Spleen (tissue), 10 donors: ENCODE data around the gene GJC1. TPM values are rescaled to one million over a fixed set of nuclear protein-coding genes. Genes with fewer than 3 reads are reported as not detected.

Experiments used
- polyA plus RNA-seq, 3 donors: library from polyadenylated mRNA; stranded (reverse); fragments of 200-250 nt; gene quantifications; one replicate each; pipeline ENCODE4 v1.2.1, GENCODE V29; 2013
- total RNA-seq, 7 donors: library from RNA; depleted of rRNA in 3 of 7; stranded (reverse); fragments of >200 nt in 3 of 7; fragmentation: NEBNext Ultra II Directional in 4 of 7; extraction: Animal tissue kit (Norgen Biotek cat#: 25700) in 4 of 7; gene quantifications; one replicate each; pipeline versions ENCODE4 v1.1.0 to v1.2.1, GENCODE V29; 2016 to 2021
- donor health status: healthy with polysubstance abuse.
- donor health status: DM: no; HTN: no; CAD: no; lungs with moderate emphysema.
- donor health status: DM: no; HTN: no; CAD: no.
- donor health status: Bipolar disorder and iron deficiency.
- donor health status: healthy.
- donor health status: DM: no; HTN: no; CAD: no.
- donor health status: DM: yes; HTN: yes; CAD: no.

Gene GJC1
- total and polyA plus RNA-seq, 10 donors, result 0.41 to 1.8 (median 0.83) TPM

Other genes starting within 250 kb of the GJC1 start
- under 1 TPM in 1 of 7 donors, not detected in 6; 0.17 TPM for gene MEIOC, start 173.8 kb downstream of the GJC1 start, total RNA-seq
- gene MEIOC, start 173.8 kb downstream of the GJC1 start, polyA plus RNA-seq, result under 1 TPM in 2 of 3 donors, not detected in 1; 0.04 to 0.06 TPM
- gene CCDC43, start 140.5 kb downstream of the GJC1 start, total RNA-seq, result 10 to 100 TPM; 14.3 to 19.9 (median 18.4) TPM
- gene CCDC43, start 140.5 kb downstream of the GJC1 start, polyA plus RNA-seq, result 10 to 100 TPM in 2 of 3 donors, 1 to 10 TPM in 1; 9.7 to 13.4 (median 11.5) TPM
- 10 to 100 TPM in 1 of 7 donors, 1 to 10 TPM in 6; 4.3 to 11.2 (median 7.8) TPM for gene DBF4B, start 121.6 kb downstream of the GJC1 start, total RNA-seq
- gene DBF4B, start 121.6 kb downstream of the GJC1 start, polyA plus RNA-seq, result 1 to 10 TPM; 2.0 to 4.7 (median 2.2) TPM
- gene ADAM11, start 71.3 kb downstream of the GJC1 start, total RNA-seq, result under 1 TPM in 6 of 7 donors, not detected in 1; 0.10 to 0.79 (median 0.47) TPM
- gene ADAM11, start 71.3 kb downstream of the GJC1 start, polyA plus RNA-seq, result under 1 TPM; 0.22 to 0.29 (median 0.26) TPM
- not detected for gene HIGD1B, start 17.6 kb upstream of the GJC1 start, total RNA-seq
- 1 to 10 TPM in 1 of 3 donors, under 1 TPM in 1, not detected in 1; 0.38 to 1.7 TPM for gene HIGD1B, start 17.6 kb upstream of the GJC1 start, polyA plus RNA-seq
- gene EFTUD2, start 69.2 kb upstream of the GJC1 start, total RNA-seq, result 100 to 1,000 TPM in 6 of 7 donors, 10 to 100 TPM in 1; 77.4 to 140 (median 104) TPM
- gene EFTUD2, start 69.2 kb upstream of the GJC1 start, polyA plus RNA-seq, result 10 to 100 TPM; 39.0 to 44.0 (median 43.6) TPM
- gene GFAP, start 85.2 kb upstream of the GJC1 start, total RNA-seq, result 1 to 10 TPM in 1 of 7 donors, under 1 TPM in 2, not detected in 4; 0.41 to 1.7 (median 0.54) TPM
- gene GFAP, start 85.2 kb upstream of the GJC1 start, polyA plus RNA-seq, result under 1 TPM in 2 of 3 donors, not detected in 1; 0.32 to 0.61 TPM
- gene KIF18B, start 117.5 kb upstream of the GJC1 start, total RNA-seq, result 1 to 10 TPM; 1.1 to 5.8 (median 4.4) TPM
- gene KIF18B, start 117.5 kb upstream of the GJC1 start, polyA plus RNA-seq, result 1 to 10 TPM in 2 of 3 donors, under 1 TPM in 1; 0.26 to 1.5 (median 1.2) TPM
- gene C1QL1, start 138.0 kb upstream of the GJC1 start, total RNA-seq, result under 1 TPM in 1 of 7 donors, not detected in 6; 0.20 TPM
- gene C1QL1, start 138.0 kb upstream of the GJC1 start, polyA plus RNA-seq, result under 1 TPM in 1 of 3 donors, not detected in 2; 0.38 TPM
- 10 to 100 TPM; 16.0 to 23.7 (median 19.6) TPM for gene DCAKD, start 221.3 kb upstream of the GJC1 start, total RNA-seq
- gene DCAKD, start 221.3 kb upstream of the GJC1 start, polyA plus RNA-seq, result 10 to 100 TPM in 2 of 3 donors, 1 to 10 TPM in 1; 7.2 to 10.9 (median 10.4) TPM
- 100 to 1,000 TPM in 2 of 7 donors, 10 to 100 TPM in 5; 49.7 to 108 (median 94.4) TPM for gene NMT1, start 231.0 kb upstream of the GJC1 start, total RNA-seq
- gene NMT1, start 231.0 kb upstream of the GJC1 start, polyA plus RNA-seq, result 10 to 100 TPM; 37.5 to 58.7 (median 37.7) TPM